ENCODE data around the gene KRT75.
"Not testable (repeated sequence)": the region's sequence is repeated elsewhere in the genome, so short reads cannot be mapped to it uniquely, and the experiment has no call there.

GRCh38 chr12:52410589-52411248 lies 23.5 kb downstream of the KRT75 start:
- not testable (repeated sequence) for TF ChIP-seq CTCF (IDR thresholded peaks at IDR 0.05); EP300 (IDR thresholded peaks at IDR 0.05; ENCODE audit: low read depth); POLR2A (IDR thresholded peaks at IDR 0.05)

Measured in transverse colon (tissue), 3 donors.